Stimulated activated CD4-positive, alpha-beta T cell treated with anti-CD3 and anti-CD28 coated beads, TNF-alpha, amount 100 ng/mL, for 48 hours (primary cell): Measurements from ENCODE around the gene STH.

Experiments
- DNase-seq, 3 donors: peaks; one replicate each; pipeline ENCODE4 v3.0.0-alpha.2; 2020; ENCODE audit warnings: low read depth in 3 of 3

The STH gene

DNA sequence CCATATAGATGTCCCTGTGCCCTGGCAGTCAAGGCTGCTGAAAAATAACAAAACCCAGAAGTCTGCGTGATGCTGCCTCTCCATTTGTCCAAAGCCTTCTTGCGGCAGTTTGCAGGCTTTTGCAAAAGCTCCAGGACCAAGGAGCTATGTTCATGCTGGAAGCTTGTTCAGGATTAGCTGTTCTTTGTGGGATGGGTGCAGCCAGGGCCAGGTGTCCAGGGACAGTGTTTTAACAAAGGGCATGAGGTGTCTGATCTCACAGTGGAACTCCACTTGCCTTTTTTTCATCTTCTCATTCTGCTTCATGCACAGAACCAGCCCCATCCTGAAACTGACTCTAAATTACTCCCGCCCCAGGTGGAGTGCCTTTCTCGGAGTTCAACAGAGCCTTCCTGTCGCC lies 31.7 kb upstream of the STH start:
- no peak for DNase-seq

DNA sequence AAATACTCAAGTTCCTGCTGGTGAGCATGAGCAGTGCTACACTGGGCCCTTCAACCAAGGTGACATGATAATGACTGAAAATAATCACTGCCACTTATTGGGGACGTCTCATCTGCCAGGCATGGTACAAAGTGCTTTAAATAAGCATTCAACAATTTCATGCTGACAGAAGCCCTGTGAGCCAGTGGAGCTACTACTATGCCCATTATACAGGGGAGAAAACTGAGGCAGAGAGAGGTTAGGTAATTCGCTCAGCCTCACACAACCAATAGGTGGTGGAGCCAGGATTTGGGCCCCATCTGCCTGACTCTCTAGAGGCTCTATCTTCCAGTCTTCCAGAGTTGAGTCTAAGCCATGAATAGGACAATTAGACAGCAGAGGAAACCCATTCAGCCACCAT lies 30.3 kb upstream of the STH start:
- DNase-seq: no peak

DNA sequence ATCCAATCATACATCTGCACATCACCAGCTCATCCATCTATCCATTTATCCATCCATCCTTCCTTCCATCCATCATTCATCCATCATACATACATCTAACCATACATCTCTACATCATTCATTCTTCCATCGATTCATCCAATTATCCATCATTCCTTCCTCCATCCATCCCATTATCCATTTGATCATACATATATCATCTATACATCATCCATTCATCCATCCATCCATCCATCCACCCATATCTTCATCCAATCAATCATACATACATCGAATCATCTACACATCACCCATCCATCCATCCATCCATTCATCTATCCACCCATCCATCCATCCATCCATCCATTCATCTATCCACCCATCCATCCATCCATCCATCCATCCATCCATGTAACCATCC lies 29.3 kb upstream of the STH start:
- no peak for DNase-seq

DNA sequence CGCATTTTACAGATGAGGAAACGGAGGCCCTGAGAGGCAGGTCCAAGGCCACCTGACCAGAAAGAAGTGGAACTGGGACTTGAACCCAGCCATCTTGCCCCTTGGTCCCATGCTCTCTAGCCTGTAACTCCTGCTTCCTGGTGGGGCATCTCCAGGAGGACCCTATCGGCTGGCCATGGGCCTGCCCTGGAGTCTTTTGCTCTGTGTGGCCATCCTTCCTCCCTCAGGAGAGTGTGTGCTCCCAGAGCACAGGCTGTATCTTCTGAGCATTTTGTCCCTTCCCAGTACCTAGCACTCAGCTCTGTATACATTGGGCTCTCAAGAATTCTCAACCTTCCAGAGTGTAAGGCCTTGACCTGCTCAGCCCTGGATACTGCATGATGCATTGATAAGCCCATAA lies 28.4 kb upstream of the STH start:
- DNase-seq: no peak

DNA sequence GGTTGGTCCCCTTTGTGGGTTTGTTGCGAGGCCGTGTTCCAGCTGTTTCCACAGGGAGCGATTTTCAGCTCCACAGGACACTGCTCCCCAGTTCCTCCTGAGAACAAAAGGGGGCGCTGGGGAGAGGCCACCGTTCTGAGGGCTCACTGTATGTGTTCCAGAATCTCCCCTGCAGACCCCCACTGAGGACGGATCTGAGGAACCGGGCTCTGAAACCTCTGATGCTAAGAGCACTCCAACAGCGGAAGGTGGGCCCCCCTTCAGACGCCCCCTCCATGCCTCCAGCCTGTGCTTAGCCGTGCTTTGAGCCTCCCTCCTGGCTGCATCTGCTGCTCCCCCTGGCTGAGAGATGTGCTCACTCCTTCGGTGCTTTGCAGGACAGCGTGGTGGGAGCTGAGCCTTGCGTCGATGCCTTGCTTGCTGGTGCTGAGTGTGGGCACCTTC lies 27.3 kb upstream of the STH start:
- no peak for DNase-seq

DNA sequence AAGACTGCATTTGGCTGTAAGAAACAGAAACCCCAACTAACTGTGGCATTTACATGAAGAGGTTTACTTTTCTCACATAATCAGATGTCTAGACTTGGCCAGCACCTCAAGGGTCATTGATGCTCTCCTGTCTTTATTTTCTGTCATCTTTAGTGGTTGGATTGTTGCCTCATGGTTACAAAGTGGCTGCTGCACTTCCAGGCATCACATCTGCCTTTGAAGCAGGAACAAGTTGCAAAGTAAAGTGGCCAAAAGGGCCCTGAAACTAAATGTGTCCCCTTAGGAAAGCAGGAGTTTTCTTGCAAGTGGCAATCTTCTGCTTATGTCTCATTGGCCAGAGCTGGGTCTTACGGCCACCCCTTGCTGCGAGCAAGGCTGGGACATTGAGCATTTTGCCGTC lies 26.5 kb upstream of the STH start:
- DNase-seq: no peak

DNA sequence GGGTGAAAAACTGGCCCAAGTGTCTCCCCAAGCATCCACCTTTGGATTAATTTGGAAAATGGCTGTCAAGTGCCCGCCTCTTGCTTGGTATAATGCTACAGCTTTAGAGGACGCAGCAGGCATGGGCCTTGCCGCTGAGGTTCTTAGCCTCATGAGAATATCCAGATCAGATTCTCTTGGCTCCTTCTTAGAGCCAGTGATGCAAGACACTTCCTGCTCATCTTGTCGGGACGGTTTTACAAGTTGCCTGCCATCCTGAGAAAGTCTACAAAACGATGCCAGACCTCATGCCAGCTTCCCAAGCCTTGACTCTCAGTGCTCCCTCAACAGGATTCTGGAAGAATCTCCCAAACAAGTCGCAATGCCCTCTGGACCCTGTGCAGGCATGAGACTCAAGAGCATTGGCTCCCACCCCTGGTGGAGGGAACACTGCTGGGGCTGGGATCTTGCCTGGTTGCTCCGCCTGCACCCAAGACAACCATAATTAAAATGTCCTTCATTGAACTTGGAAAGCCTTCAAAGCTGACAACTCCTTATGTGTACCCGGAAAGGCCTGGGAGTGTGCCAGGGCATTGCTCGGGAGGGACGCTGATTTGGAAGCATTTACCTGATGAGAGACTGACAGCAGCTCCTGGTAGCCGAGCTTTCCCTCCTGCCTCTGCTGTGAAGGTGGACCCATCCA lies 25.8 kb upstream of the STH start:
- no peak for DNase-seq

DNA sequence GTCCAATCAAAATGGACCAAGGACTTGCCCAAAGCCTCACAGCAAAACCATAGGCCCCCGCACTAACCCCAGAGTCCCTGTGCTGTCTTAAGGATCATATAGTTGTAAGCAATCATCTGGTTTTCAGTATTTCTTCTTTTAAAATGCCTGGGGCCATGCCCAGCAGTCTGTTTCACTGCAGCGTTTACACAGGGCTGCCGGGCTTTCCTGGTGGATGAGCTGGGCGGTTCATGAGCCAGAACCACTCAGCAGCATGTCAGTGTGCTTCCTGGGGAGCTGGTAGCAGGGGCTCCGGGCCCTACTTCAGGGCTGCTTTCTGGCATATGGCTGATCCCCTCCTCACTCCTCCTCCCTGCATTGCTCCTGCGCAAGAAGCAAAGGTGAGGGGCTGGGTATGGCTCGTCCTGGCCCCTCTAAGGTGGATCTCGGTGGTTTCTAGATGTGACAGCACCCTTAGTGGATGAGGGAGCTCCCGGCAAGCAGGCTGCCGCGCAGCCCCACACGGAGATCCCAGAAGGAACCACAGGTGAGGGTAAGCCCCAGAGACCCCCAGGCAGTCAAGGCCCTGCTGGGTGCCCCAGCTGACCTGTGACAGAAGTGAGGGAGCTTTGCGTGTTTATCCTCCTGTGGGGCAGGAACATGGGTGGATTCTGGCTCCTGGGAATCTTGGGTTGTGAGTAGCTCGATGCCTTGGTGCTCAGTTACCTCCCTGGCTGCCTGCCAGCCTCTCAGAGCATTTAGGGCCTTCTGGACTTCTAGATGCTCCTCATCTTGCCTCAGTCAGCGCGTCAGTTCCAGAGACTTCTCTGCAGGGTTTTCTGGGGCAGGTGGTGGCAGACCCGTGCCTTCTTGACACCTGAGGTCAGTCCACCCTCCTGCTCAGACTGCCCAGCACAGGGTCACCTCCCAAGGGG lies 24.8 kb upstream of the STH start:
- DNase-seq: no peak

DNA sequence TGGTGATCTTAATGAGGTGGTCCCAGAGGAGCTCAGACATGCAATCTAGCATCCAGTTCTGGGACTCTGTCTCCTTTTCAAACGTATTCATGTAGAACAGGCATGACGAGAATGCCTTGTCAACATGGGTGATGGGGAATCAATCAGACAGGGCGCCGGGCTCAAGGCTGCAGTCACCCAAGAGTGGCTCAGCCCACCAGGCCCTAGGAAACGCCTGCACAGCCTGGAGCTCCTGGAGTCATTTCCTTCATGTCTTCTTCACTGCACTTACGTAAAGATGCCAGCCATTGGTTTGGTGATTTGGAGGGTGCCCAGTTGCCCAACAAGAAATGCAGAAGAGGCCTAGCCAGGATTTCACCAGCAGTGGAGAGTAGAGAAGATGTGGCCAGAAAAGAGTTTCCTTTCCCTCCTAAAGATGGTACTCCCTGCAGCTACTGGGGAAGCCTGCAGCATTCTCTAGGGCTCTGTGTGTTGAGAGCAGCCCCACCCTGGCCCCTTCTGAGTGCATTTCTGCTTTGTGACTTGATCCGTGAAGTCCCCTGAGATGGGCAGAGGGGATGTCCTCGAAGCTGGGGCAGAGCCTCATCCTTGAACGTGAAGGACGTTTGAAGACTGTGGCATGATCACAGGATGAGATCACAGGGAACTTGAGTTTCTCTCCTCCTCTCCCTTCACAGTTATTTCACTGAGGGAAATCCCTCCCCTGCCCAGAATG lies 24.0 kb upstream of the STH start:
- no peak for DNase-seq

DNA sequence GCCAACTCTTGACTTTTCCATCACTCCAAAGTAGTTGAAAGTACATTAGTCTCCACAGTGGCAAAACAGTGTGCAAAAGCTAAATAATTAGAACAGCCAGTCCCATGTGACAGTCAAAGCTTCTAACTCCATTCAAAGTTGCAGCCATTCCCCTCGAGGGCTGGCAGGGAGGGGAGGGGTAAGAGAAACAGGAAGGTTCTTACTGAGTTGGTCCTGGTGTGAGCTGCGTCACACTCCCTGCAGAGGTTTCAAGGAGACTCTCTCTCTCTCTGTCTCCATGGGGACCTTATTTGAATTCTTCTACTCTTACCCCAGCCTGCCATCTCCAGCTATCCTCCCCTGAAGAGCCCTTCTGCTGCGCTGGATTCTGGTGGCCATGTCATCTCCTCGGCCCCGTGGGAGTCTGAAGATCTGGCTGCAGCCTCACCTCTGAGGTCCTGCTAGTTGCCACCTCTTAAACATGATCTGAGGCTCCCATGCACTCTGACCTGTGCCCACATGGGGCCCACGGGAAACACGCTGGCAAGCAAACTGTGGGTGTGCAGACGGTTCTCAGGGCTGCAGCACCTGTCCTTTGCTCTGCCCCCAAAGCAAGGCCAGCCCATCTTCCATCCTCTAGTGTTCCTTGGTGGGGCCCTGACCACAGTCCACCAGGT lies 23.3 kb upstream of the STH start:
- no peak for DNase-seq

DNA sequence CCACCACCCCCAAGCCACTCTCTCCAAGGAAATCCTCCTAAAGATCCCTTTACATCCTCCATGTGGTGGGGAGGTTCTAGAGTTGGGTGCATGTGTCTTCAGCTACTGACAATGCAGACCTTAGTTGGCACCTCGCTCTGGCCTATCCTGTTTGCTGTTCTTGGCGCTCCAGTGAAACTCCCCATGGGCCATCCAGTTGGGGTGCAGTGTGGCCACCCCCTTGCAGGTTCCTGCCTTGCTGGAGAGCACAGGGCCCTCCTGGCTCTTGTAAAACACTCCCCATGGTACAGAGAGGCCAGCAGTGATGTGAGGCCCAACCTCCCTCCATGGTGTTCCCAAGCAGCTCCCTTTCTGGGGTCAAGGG lies 22.7 kb upstream of the STH start:
- DNase-seq: no peak

DNA sequence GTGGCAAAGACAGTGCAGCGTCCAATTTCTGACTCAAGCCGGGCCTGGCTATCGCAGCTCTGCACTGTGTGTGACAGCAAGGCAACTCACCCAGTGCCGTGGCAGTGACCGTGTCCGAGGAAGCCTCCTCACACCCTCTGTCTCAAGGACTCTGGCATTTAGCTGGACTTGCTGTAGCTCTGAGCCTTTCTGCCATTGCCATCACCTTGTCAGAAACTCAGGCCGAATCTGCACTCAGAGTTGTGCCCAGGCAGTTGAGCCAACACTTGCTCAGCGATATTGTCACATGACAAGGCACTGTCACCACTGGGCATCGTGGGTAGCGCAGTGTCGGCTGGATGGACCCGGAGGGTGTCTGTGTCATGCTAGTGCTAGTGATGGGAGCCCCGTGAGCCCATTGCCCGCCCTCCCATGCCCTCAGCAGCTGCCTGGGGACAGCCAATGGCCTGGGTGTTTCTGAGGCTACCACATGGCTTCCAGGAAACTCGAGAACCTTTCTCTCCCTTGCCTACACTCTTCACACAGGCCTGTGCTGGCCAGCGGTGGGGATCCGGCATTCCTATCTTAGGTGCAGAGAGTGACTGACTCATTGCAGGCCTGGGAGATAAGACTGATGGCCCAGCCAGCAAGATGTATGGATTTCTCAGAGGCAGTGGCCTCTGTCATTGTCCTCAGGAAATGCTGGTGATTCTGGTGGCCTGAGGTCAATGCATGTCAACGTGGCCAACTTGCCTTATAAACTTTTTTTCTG lies 22.1 kb upstream of the STH start:
- no peak for DNase-seq

DNA sequence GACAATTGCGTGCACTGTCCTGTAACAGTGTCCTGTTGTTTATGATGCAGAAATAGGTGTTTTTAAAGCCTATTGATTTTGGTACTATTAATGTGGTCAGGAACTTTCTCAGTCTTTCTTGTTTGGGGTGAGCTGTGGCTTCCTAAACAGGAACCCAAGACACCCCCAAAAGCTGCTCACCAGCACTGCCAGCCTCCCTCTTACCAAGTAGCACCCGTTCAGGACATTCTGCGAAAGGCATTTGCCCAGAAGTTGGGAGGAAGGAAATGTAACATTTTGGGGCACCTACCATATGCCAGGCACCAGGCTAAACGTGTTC lies 21.6 kb upstream of the STH start:
- no peak for DNase-seq

DNA sequence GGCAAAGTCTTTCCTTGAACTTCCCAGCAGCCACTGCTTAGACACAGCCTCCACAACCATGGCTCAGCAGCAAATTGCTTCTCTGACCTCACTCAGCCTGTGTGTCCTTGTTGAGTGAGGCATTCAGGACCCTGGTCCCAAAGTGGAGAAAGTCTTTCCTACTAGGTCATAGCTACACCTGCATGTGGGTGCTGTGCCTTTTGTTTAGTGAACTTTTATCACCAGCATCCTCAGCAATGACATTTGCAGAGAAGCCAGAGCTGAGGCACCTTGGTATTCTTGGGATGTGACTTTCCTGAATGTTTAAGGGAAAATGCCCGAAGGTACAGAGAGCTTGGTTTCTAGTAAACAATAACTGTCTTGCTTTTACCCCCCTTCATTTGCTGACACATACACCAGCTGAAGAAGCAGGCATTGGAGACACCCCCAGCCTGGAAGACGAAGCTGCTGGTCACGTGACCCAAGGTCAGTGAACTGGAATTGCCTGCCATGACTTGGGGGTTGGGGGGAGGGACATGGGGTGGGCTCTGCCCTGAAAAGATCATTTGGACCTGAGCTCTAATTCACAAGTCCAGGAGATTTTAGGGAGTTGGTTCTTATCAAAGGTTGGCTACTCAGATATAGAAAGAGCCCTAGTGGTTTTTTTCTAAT lies 20.9 kb upstream of the STH start:
- DNase-seq: no peak

DNA sequence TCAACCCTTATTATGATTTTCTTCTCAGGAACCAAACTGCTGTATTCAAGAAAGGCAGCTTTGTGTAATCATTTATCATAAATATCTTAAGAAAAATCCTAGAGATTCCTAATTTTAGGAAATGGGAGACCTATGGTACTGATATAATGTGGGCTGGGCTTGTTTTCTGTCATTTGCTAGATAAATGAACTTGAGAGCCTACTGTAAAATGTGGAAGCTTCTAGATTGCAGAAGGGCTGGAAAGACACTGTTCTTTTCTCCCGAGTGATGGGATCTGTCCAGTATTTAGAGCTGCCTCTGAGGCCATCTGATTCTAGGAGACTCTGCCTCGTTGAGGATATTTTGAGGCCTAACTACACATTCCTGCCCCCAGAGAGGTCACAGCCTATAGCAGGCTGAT lies 19.9 kb upstream of the STH start:
- no peak for DNase-seq

DNA sequence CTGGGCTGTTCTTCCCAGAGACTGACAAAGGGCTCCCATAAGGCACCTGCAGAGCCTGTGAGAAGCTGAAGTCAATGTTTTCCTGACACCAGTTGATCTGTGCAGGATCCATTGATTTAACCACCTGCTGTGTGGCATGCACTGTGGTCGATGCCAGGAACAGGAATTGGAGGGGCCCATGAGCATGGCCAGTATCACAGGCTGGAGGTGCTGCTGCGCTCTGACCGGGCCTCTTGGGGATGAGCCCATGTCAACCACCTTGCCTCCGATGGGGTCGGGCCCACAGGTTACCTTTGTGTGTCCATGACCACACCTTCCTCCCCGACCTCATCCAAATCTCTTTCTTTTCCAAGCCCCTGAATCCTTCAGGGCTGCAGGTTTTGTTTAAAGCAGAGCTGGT lies 18.2 kb upstream of the STH start:
- DNase-seq: no peak

DNA sequence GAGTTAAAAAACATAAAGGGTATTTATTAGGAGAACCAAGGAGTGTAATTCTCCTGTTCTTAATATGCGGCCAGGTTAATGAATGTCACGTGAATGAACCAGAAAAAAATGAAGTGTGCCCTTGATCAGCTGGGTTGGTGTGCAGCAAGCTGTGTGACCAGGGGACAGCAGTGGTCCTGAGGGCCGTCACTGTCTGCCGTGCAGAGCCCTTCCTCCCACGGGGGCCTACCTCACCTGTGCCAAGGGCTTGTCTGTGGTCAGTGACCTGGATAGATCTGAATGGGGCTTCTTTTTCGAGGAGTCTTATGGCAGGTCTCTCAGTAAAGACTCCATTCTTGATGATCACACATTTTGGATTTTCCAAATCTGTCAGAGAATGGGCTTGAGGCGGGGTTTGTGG lies 17.7 kb upstream of the STH start:
- no peak for DNase-seq

DNA sequence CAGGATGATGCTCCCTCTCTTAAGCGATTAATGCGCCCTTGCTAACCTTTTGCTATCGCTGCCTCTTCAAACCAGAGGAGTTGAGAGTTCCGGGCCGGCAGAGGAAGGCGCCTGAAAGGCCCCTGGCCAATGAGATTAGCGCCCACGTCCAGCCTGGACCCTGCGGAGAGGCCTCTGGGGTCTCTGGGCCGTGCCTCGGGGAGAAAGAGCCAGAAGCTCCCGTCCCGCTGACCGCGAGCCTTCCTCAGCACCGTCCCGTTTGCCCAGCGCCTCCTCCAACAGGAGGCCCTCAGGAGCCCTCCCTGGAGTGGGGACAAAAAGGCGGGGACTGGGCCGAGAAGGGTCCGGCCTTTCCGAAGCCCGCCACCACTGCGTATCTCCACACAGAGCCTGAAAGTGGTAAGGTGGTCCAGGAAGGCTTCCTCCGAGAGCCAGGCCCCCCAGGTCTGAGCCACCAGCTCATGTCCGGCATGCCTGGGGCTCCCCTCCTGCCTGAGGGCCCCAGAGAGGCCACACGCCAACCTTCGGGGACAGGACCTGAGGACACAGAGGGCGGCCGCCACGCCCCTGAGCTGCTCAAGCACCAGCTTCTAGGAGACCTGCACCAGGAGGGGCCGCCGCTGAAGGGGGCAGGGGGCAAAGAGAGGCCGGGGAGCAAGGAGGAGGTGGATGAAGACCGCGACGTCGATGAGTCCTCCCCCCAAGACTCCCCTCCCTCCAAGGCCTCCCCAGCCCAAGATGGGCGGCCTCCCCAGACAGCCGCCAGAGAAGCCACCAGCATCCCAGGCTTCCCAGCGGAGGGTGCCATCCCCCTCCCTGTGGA lies 16.0 kb upstream of the STH start:
- no peak for DNase-seq

DNA sequence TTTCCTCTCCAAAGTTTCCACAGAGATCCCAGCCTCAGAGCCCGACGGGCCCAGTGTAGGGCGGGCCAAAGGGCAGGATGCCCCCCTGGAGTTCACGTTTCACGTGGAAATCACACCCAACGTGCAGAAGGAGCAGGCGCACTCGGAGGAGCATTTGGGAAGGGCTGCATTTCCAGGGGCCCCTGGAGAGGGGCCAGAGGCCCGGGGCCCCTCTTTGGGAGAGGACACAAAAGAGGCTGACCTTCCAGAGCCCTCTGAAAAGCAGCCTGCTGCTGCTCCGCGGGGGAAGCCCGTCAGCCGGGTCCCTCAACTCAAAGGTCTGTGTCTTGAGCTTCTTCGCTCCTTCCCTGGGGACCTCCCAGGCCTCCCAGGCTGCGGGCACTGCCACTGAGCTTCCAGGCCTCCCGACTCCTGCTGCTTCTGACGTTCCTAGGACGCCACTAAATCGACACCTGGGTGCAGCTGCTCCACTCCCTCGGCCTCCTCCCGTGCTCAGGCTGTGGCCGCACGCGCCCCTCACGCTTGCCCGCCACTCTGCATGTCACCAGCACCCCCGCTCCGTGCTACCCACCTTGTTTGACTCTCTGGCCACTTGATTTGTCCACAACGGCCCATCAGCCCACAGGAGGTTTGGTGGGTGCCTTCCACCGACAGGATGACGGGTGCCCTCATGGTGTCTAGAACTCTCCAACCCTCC lies 15.3 kb upstream of the STH start:
- DNase-seq: no peak

DNA sequence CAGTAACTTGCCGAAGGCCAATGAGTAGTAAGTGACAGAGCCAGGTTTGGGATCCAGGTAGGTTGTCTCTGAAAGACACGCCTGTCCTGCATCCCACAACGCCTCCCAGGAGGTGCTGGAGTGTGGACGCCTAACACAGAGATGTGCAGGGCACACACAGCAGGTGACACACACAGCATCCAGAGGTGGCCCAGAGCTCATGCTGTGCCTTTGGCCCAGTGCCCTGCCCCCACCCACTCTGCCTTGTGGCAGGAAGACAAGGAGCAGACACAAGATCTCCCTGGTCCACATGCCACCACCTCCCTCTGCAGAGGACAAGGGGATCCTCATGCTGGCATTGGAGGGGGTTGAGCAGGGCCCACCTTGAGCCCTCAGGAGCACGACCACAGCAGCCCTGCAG lies 14.7 kb upstream of the STH start:
- DNase-seq: no peak
